Activated CD4-positive, alpha-beta T cell treated with anti-CD3 and anti-CD28 coated beads, Interleukin-2, amount 10 ng/mL, durations not matched to agents 24 days and 14 days (primary cell): Measurements from ENCODE around the gene KDM4E. TPM values are rescaled to one million over a fixed set of nuclear protein-coding genes. Genes with fewer than 3 reads are reported as not detected.
"Not testable (repeated sequence)": the region's sequence is repeated elsewhere in the genome, so short reads cannot be mapped to it uniquely, and the experiment has no call there.

Experiments used
- DNase-seq: peaks from one replicate; pipeline ENCODE4 v3.0.0; 2022
- H3K27ac Mint-ChIP-seq: one replicate; pipeline ENCODE4 v1.8.0; 2022; ENCODE audit warnings: mild to moderate bottlenecking, mixed read lengths
- H3K27me3 Mint-ChIP-seq: one replicate; pipeline ENCODE4 v1.8.0; 2022; ENCODE audit warnings: mixed read lengths
- H3K36me3 Mint-ChIP-seq: one replicate; pipeline ENCODE4 v1.8.0; 2022; ENCODE audit warnings: low read depth, mild to moderate bottlenecking, mixed read lengths
- H3K4me1 Mint-ChIP-seq: one replicate; pipeline ENCODE4 v1.8.0; 2021; ENCODE audit warnings: mixed read lengths
- H3K4me3 Mint-ChIP-seq: one replicate; pipeline ENCODE4 v1.8.0; 2022; ENCODE audit warnings: mild to moderate bottlenecking, moderate library complexity, mixed read lengths
- H3K9me3 Mint-ChIP-seq: one replicate; pipeline ENCODE4 v1.8.0; 2021; ENCODE audit warnings: mixed read lengths
- intact Hi-C: fragments of 100-400 bp; cut with micrococcal nuclease; formaldehyde crosslinking; loops from one replicate; pipeline ENCODE4 v1.15.1; 2023
- total RNA-seq: library from RNA; stranded (reverse); gene quantifications from 2 replicates; pipeline ENCODE4 v1.2.3, GENCODE V29; 2022

The KDM4E gene
- total RNA-seq, 1 donor from 2014 or later = not detected

GRCh38 chr11:95033051-95033450 lies 8.0 kb downstream of the KDM4E start:
- H3K9me3 Mint-ChIP-seq = no peaks in the 10 kb centered on the region

GRCh38 chr11:95035316-95035715 lies 10.3 kb downstream of the KDM4E start:
- Mint-ChIP-seq H3K9me3 (no peaks in the 10 kb centered on the region), H3K27ac (no peak overlapping the region), H3K4me3 (no peak overlapping the region), H3K27me3 (peaks cover 28% of the 10 kb centered on the region), H3K4me1 (no peaks in the 10 kb centered on the region), H3K36me3 (no peaks in the 10 kb centered on the region)
- peak; percentile 43 for DNase-seq
- intact Hi-C loops = no loop called here

More at GRCh38 chr11:95033051-95033450, 8.0 kb downstream of the KDM4E start:
- DNase-seq = peak; percentile 41
- intact Hi-C loops = no loop called here
- Mint-ChIP-seq H3K4me1 (no peaks in the 10 kb centered on the region), H3K36me3 (no peaks in the 10 kb centered on the region), H3K4me3 (no peak overlapping the region), H3K27ac (no peak overlapping the region), H3K27me3 (peaks cover 26% of the 10 kb centered on the region)

GRCh38 chr11:95037356-95038035 lies 12.4 kb downstream of the KDM4E start:
- H3K36me3 Mint-ChIP-seq, H3K4me3 Mint-ChIP-seq, H3K27ac Mint-ChIP-seq, intact Hi-C loops, H3K4me1 Mint-ChIP-seq, H3K9me3 Mint-ChIP-seq: not testable (repeated sequence)
- peaks cover 33% of the 10 kb centered on the region for H3K27me3 Mint-ChIP-seq
- peak; percentile 63 for DNase-seq

GRCh38 chr11:95042239-95042638 lies 17.2 kb downstream of the KDM4E start:
- intact Hi-C loops = no loop called here
- Mint-ChIP-seq H3K27ac (no peak overlapping the region), H3K4me3 (no peak overlapping the region), H3K4me1 (peaks cover 3% of the 10 kb centered on the region), H3K9me3 (no peaks in the 10 kb centered on the region), H3K27me3 (peaks cover 38% of the 10 kb centered on the region), H3K36me3 (no peaks in the 10 kb centered on the region)
- no peak for DNase-seq

GRCh38 chr11:95042906-95043305 lies 17.8 kb downstream of the KDM4E start:
- H3K4me3 Mint-ChIP-seq = no peak overlapping the region
- intact Hi-C loops = no loop called here
- no peak for DNase-seq

GRCh38 chr11:95044010-95044409 lies 19.0 kb downstream of the KDM4E start:
- H3K9me3 Mint-ChIP-seq = no peaks in the 10 kb centered on the region
- intact Hi-C loops = no loop called here
- peak overlapping the region; percentile 39 for H3K27ac Mint-ChIP-seq
- H3K36me3 Mint-ChIP-seq = no peaks in the 10 kb centered on the region
- H3K4me1 Mint-ChIP-seq = peaks cover 3% of the 10 kb centered on the region
- peaks cover 40% of the 10 kb centered on the region for H3K27me3 Mint-ChIP-seq
- no peak overlapping the region for H3K4me3 Mint-ChIP-seq
- DNase-seq = peak; percentile 23

More at GRCh38 chr11:95042906-95043305, 17.8 kb downstream of the KDM4E start:
- Mint-ChIP-seq H3K27ac (no peak overlapping the region), H3K9me3 (no peaks in the 10 kb centered on the region), H3K27me3 (peaks cover 42% of the 10 kb centered on the region), H3K36me3 (no peaks in the 10 kb centered on the region), H3K4me1 (peaks cover 3% of the 10 kb centered on the region)

- H3K27ac Mint-ChIP-seq = no peak overlapping the region
- peaks cover 43% of the 10 kb centered on the region for H3K27me3 Mint-ChIP-seq
- intact Hi-C loops = no loop called here
Observed at GRCh38 chr11:95045812-95046211, 20.8 kb downstream of the KDM4E start.

GRCh38 chr11:95049122-95049521 lies 24.1 kb downstream of the KDM4E start, which contains the start of gene KDM4F:
Gene KDM4F, plus strand, starts transcription at chr11:95049422.
- H3K27ac Mint-ChIP-seq, H3K36me3 Mint-ChIP-seq, H3K4me3 Mint-ChIP-seq, H3K9me3 Mint-ChIP-seq, H3K4me1 Mint-ChIP-seq, intact Hi-C loops: not testable (repeated sequence)
- peaks cover 51% of the 10 kb centered on the region for H3K27me3 Mint-ChIP-seq
- DNase-seq = peak; percentile 44

More at GRCh38 chr11:95045812-95046211, 20.8 kb downstream of the KDM4E start:
- peaks cover 3% of the 10 kb centered on the region for H3K4me1 Mint-ChIP-seq
- H3K9me3 Mint-ChIP-seq = no peaks in the 10 kb centered on the region
- peak; percentile 16 for DNase-seq
- H3K4me3 Mint-ChIP-seq = no peak overlapping the region
- H3K36me3 Mint-ChIP-seq = no peaks in the 10 kb centered on the region

GRCh38 chr11:95050595-95051202 lies 25.6 kb downstream of the KDM4E start:
- Mint-ChIP-seq H3K27me3 (peaks cover 49% of the 10 kb centered on the region), H3K27ac (no peak overlapping the region), H3K4me1 (no peaks in the 10 kb centered on the region), H3K36me3 (no peaks in the 10 kb centered on the region), H3K4me3 (no peak overlapping the region), H3K9me3 (no peaks in the 10 kb centered on the region)
- intact Hi-C loops = no loop called here
- DNase-seq = peak; percentile 46

- Mint-ChIP-seq H3K9me3 (no peaks in the 10 kb centered on the region), H3K27me3 (peaks cover 42% of the 10 kb centered on the region), H3K27ac (no peak overlapping the region), H3K36me3 (no peaks in the 10 kb centered on the region), H3K4me1 (no peaks in the 10 kb centered on the region), H3K4me3 (no peak overlapping the region)
- peak; percentile 35 for DNase-seq
- intact Hi-C loops = no loop called here
Observed at GRCh38 chr11:95054356-95054755, 29.3 kb downstream of the KDM4E start.

- DNase-seq = peak; percentile 44
- H3K27ac Mint-ChIP-seq = no peak overlapping the region
Observed at GRCh38 chr11:95055283-95055897, 30.3 kb downstream of the KDM4E start.

GRCh38 chr11:95057959-95058358 lies 32.9 kb downstream of the KDM4E start:
- intact Hi-C loops = no loop called here
- Mint-ChIP-seq H3K9me3 (no peaks in the 10 kb centered on the region), H3K27me3 (peaks cover 61% of the 10 kb centered on the region), H3K36me3 (no peaks in the 10 kb centered on the region), H3K27ac (no peak overlapping the region), H3K4me3 (no peak overlapping the region), H3K4me1 (no peaks in the 10 kb centered on the region)
- DNase-seq = peak; percentile 33

More at GRCh38 chr11:95055283-95055897, 30.3 kb downstream of the KDM4E start:
- Mint-ChIP-seq H3K4me3 (no peak overlapping the region), H3K27me3 (peaks cover 48% of the 10 kb centered on the region), H3K4me1 (no peaks in the 10 kb centered on the region), H3K36me3 (no peaks in the 10 kb centered on the region), H3K9me3 (no peaks in the 10 kb centered on the region)
- intact Hi-C loops = no loop called here

- Mint-ChIP-seq H3K36me3 (no peaks in the 10 kb centered on the region), H3K27me3 (peaks cover 57% of the 10 kb centered on the region), H3K4me1 (no peaks in the 10 kb centered on the region), H3K9me3 (no peaks in the 10 kb centered on the region), H3K27ac (no peak overlapping the region), H3K4me3 (no peak overlapping the region)
- peak; percentile 14 for DNase-seq
- intact Hi-C loops = no loop called here
Observed at GRCh38 chr11:95058621-95059020, 33.6 kb downstream of the KDM4E start.

GRCh38 chr11:95059046-95059445 lies 34.0 kb downstream of the KDM4E start:
- no peak overlapping the region for H3K4me3 Mint-ChIP-seq
- no peak overlapping the region for H3K27ac Mint-ChIP-seq
- H3K9me3 Mint-ChIP-seq = no peaks in the 10 kb centered on the region
- DNase-seq = peak; percentile 23
- peaks cover 56% of the 10 kb centered on the region for H3K27me3 Mint-ChIP-seq
- H3K4me1 Mint-ChIP-seq = no peaks in the 10 kb centered on the region
- no peaks in the 10 kb centered on the region for H3K36me3 Mint-ChIP-seq
- intact Hi-C loops = no loop called here
